OCI-LY7 (cell line): ENCODE data around the gene DEPP1.

Experiments used
- EZH2phosphoT487 ChIP-seq: fragments of 200-600 bp; sonication (generic); IDR thresholded peaks from 2 replicates; pipeline ENCODE4 v1.6.1; 2018; ENCODE audit warnings: low read depth, borderline replicate concordance, mild to moderate bottlenecking, mixed run types, antibody characterized with exemption, low read length, moderate library complexity, mixed read lengths
- TF ChIP-seq, protein P1 (sequence below): fragments of 200-600 bp; sonication (generic); conservative IDR thresholded peaks from 2 replicates; pipeline ENCODE4 v1.5.1; 2014; ENCODE audit warnings: mild to moderate bottlenecking, antibody characterized with exemption, low read length, moderate library complexity, mixed read lengths

DNA sequence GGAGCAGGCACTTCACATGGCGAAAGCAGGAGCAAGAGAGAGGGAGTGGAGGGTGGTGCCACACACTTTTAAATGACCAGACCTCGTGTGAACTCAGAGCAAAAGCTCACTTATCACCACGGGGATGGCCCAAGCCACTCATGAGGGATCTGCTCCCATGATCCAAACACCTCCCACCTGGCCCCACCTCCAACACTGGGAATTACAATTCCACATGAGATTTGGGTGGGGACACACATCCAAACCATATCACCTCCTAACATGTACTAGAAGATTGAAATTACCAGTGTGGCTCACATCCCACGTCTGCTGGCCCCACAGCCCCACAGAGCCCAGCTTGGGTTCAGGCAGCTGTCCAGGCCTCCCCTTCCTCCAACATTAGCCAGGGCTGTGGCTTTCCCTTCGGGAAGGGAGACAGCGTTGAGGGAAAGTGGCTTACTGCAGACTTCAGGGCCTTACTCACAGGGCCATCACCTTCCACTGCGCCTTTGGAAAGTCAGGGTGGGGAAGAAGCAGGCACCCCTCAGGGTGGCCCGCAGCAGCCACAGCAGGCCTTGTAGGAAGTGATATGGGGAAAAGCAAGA lies 7.7 kb downstream of the DEPP1 start:
- TF ChIP-seq, protein P1, sequence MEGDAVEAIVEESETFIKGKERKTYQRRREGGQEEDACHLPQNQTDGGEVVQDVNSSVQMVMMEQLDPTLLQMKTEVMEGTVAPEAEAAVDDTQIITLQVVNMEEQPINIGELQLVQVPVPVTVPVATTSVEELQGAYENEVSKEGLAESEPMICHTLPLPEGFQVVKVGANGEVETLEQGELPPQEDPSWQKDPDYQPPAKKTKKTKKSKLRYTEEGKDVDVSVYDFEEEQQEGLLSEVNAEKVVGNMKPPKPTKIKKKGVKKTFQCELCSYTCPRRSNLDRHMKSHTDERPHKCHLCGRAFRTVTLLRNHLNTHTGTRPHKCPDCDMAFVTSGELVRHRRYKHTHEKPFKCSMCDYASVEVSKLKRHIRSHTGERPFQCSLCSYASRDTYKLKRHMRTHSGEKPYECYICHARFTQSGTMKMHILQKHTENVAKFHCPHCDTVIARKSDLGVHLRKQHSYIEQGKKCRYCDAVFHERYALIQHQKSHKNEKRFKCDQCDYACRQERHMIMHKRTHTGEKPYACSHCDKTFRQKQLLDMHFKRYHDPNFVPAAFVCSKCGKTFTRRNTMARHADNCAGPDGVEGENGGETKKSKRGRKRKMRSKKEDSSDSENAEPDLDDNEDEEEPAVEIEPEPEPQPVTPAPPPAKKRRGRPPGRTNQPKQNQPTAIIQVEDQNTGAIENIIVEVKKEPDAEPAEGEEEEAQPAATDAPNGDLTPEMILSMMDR: no peak
- no peak for TF ChIP-seq EZH2phosphoT487
